HG02981 (cell line): ENCODE data around the gene LRRN3.
A peak's percentile ranks its signal among the peaks of the same experiment; 100 is the strongest.

Experiments
- ATAC-seq: cut with Tn5 transposase; IDR thresholded peaks from one replicate; pipeline ENCODE4 v1.9.1; 2021; ENCODE audit warnings: mild to moderate bottlenecking, moderate library complexity; ENCODE audit not compliant: unreplicated experiment

LRRN3 gene

GRCh38 chr7:111077001-111077400 lies 13.9 kb upstream of the LRRN3 start:
- no peak for ATAC-seq

GRCh38 chr7:111080495-111081105 lies 10.3 kb upstream of the LRRN3 start:
- ATAC-seq, result no peak

- ATAC-seq, result no peak
Observed at GRCh38 chr7:111081546-111082267, 9.2 kb upstream of the LRRN3 start.

GRCh38 chr7:111082351-111082750 lies 8.6 kb upstream of the LRRN3 start:
- no peak for ATAC-seq

- ATAC-seq, result peak; percentile 99
Observed at GRCh38 chr7:111083413-111083812, 7.5 kb upstream of the LRRN3 start.

- ATAC-seq, result no peak
Observed at GRCh38 chr7:111085356-111085755, 5.6 kb upstream of the LRRN3 start.

- ATAC-seq, result no peak
Observed at GRCh38 chr7:111086532-111086931, 4.4 kb upstream of the LRRN3 start.

- no peak for ATAC-seq
Observed at GRCh38 chr7:111088328-111088727, 2.6 kb upstream of the LRRN3 start.

GRCh38 chr7:111089822-111090426 lies 1.0 kb upstream of the LRRN3 start:
- peak; percentile 49 for ATAC-seq

GRCh38 chr7:111091593-111092358 lies 849 bp downstream of the LRRN3 start:
- ATAC-seq, result no peak

- peak; percentile 40 for ATAC-seq
Observed at GRCh38 chr7:111092406-111093236, 1.7 kb downstream of the LRRN3 start.

GRCh38 chr7:111093496-111093895 lies 2.6 kb downstream of the LRRN3 start:
- no peak for ATAC-seq

- ATAC-seq, result no peak
Observed at GRCh38 chr7:111094419-111094818, 3.5 kb downstream of the LRRN3 start.

- ATAC-seq, result no peak
Observed at GRCh38 chr7:111096997-111097396, 6.1 kb downstream of the LRRN3 start.

- ATAC-seq, result peak; percentile 86
Observed at GRCh38 chr7:111098011-111098925, 7.3 kb downstream of the LRRN3 start.

- no peak for ATAC-seq
Observed at GRCh38 chr7:111098926-111099250, 8.0 kb downstream of the LRRN3 start.

GRCh38 chr7:111101856-111102646 lies 11.1 kb downstream of the LRRN3 start:
- no peak for ATAC-seq

GRCh38 chr7:111103136-111103535 lies 12.2 kb downstream of the LRRN3 start:
- no peak for ATAC-seq
